OCI-LY7 (cell line): ENCODE results near the gene OR1F1. TPM values are rescaled to one million over a fixed set of nuclear protein-coding genes. Genes with fewer than 3 reads are reported as not detected.

Source experiments
- BruUV-seq: library from RNA; stranded (reverse); fragments of 400-500 nt; replicated peaks from 2 replicates; lab custom pipeline; 2021; lab: Mats Ljungman, UMichigan
- CTCF ChIA-PET: fragments of 300-600 bp; sonication (Branson Sonifier 250); formaldehyde crosslinking; loops from one replicate; lab custom pipeline; 2022; ENCODE audit warnings: antibody characterized with exemption; ENCODE audit not compliant: unreplicated experiment; lab: Charles Lee
- POLR2A ChIA-PET: fragments of 300-600 bp; sonication (Branson Sonifier 250); formaldehyde crosslinking; loops from one replicate; lab custom pipeline; 2022; ENCODE audit warnings: antibody characterized with exemption; lab: Charles Lee
- DNase-seq: peaks from one replicate; pipeline ENCODE4 v3.0.0-alpha.2; 2015; ENCODE audit warnings: low spot score
- H2AFZ ChIP-seq: fragments of 200-600 bp; sonication (generic), shearing (Covaris generic); 2 replicates; pipeline ENCODE4 v1.6.1; 2014; ENCODE audit warnings: mild to moderate bottlenecking, antibody characterized with exemption, low read length, moderate library complexity
- H3K27ac ChIP-seq: fragments of 200-600 bp; sonication (generic); 2 replicates; pipeline ENCODE4 v1.5.1; 2014; ENCODE audit warnings: mixed run types, low read depth, mild to moderate bottlenecking, moderate library complexity, low read length, inconsistent platforms; ENCODE audit not compliant: poor library complexity, severe bottlenecking
- H3K36me3 ChIP-seq: fragments of 200-600 bp; sonication (generic); 2 replicates; pipeline ENCODE4 v1.6.1; 2014; ENCODE audit warnings: mild to moderate bottlenecking, antibody characterized with exemption, low read length, moderate library complexity, mixed read lengths; ENCODE audit not compliant: insufficient read depth
- H3K4me1 ChIP-seq: fragments of 200-600 bp; sonication (generic); 2 replicates; pipeline ENCODE4 v1.5.1; 2014; ENCODE audit warnings: mild to moderate bottlenecking, low read length; ENCODE audit not compliant: insufficient read depth, poor library complexity, severe bottlenecking
- H3K4me2 ChIP-seq: fragments of 200-600 bp; sonication (generic); 2 replicates; pipeline ENCODE4 v1.6.1; 2014; ENCODE audit warnings: mild to moderate bottlenecking, low read length
- H3K4me3 ChIP-seq: fragments of 200-600 bp; sonication (generic); 2 replicates; pipeline ENCODE4 v1.5.1; 2014; ENCODE audit warnings: mild to moderate bottlenecking, low read depth, low read length; ENCODE audit not compliant: poor library complexity, severe bottlenecking
- H3K79me2 ChIP-seq: fragments of 200-600 bp; sonication (generic); 2 replicates; pipeline ENCODE4 v1.6.1; 2016; ENCODE audit warnings: low read depth, mild to moderate bottlenecking, low read length, moderate library complexity, mixed read lengths; ENCODE audit not compliant: insufficient read depth
- H3K9me2 ChIP-seq: fragments of 200-600 bp; sonication (generic); 2 replicates; pipeline ENCODE4 v1.6.1; 2016; ENCODE audit warnings: mild to moderate bottlenecking, low read length, mixed read lengths; ENCODE audit not compliant: insufficient read depth
- H3K9me3 ChIP-seq: fragments of 200-600 bp; sonication (generic); 2 replicates; pipeline ENCODE4 v1.6.1; 2014; ENCODE audit warnings: mild to moderate bottlenecking, mixed run types, low read length, mixed read lengths
- H4K20me1 ChIP-seq: fragments of 200-600 bp; sonication (generic); 2 replicates; pipeline ENCODE4 v1.6.1; 2014; ENCODE audit warnings: mild to moderate bottlenecking, antibody characterized with exemption, low read length, moderate library complexity, mixed read lengths; ENCODE audit not compliant: insufficient read depth
- EZH2phosphoT487 ChIP-seq: fragments of 200-600 bp; sonication (generic); IDR thresholded peaks from 2 replicates; pipeline ENCODE4 v1.6.1; 2018; ENCODE audit warnings: low read depth, borderline replicate concordance, mild to moderate bottlenecking, mixed run types, antibody characterized with exemption, low read length, moderate library complexity, mixed read lengths
- intact Hi-C: fragments of 100-400 bp; cut with micrococcal nuclease; formaldehyde crosslinking; loops from one replicate; pipeline ENCODE4 v1.10.0; 2022; ENCODE audit not compliant: unreplicated experiment
- total RNA-seq, 2 experiments: library from RNA; depleted of rRNA in 1 of 2; stranded (reverse); fragments of >200 nt in 1 of 2; shearing (Covaris generic) in 1 of 2; gene quantifications; 2 replicates each; pipeline ENCODE4 v1.2.3, GENCODE V29; 2014 to 2022
- TF ChIP-seq, protein P1 (sequence below): fragments of 200-600 bp; sonication (generic); conservative IDR thresholded peaks from 2 replicates; pipeline ENCODE4 v1.5.1; 2014; ENCODE audit warnings: mild to moderate bottlenecking, antibody characterized with exemption, low read length, moderate library complexity, mixed read lengths

The OR1F1 gene
- total RNA-seq, 2 experiments from 2014 or later = not detected

DNA sequence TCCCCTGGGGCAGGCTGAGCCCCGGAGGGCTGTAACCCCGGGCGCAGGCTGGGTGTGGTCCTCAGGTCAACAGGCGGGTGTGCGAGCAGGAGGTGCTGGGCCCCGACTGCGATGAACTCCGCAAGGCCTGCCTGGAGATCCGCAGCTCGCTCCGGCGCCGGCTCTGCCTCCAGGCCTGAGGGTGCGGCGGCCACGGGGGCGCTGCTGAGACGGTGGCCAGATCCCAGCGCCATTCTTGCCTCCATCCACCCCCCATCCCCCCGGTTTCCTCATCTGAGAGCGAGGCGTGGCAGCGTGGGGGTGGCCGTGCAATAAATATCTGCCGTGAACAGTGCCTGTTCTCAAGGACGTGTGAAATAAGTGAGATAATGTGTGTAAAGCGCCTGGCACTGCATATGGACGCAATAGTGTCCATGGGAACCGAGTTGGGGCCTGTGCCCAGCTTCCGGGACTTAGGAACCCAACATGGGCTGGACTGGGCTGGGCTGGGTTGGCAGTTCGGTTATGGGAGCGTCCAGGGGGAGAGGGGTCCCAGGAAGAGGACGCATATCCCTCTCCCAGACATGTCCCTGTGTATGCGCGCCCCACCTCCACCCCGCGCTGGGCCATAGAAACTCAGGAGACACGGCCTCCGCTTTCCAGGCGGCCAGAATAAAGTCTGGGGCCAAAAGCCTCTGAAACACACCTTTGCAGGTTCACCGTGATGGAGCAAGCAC, 38.2 kb upstream of the OR1F1 start:
- Histone ChIP-seq H3K27ac (peak overlapping the region; percentile 66), H3K9me3 (no peaks in the 10 kb centered on the region), H3K79me2 (no peaks in the 10 kb centered on the region), H2AFZ (peak overlapping the region; percentile 78), H3K36me3 (no peaks in the 10 kb centered on the region), H3K9me2 (no peaks in the 10 kb centered on the region), H4K20me1 (no peaks in the 10 kb centered on the region), H3K4me1 (peaks cover 17% of the 10 kb centered on the region), H3K4me2 (peak overlapping the region; percentile 91), H3K4me3 (peak overlapping the region; percentile 79)
- ChIA-PET CTCF (interaction anchor here (0.8 kb wide), 1 partner anchor 11 kb away, joined by 4 read pairs; no protein-coding TSS in a partner anchor), POLR2A (interaction anchor here (0.8 to 2.2 kb wide), 3 partner anchors 15 to 75 kb away, joined by 3 to 11 read pairs (median 9); partner anchors contain the start of gene ZNF213)
- TF ChIP-seq, protein P1, sequence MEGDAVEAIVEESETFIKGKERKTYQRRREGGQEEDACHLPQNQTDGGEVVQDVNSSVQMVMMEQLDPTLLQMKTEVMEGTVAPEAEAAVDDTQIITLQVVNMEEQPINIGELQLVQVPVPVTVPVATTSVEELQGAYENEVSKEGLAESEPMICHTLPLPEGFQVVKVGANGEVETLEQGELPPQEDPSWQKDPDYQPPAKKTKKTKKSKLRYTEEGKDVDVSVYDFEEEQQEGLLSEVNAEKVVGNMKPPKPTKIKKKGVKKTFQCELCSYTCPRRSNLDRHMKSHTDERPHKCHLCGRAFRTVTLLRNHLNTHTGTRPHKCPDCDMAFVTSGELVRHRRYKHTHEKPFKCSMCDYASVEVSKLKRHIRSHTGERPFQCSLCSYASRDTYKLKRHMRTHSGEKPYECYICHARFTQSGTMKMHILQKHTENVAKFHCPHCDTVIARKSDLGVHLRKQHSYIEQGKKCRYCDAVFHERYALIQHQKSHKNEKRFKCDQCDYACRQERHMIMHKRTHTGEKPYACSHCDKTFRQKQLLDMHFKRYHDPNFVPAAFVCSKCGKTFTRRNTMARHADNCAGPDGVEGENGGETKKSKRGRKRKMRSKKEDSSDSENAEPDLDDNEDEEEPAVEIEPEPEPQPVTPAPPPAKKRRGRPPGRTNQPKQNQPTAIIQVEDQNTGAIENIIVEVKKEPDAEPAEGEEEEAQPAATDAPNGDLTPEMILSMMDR = peak; percentile 79
- TF ChIP-seq EZH2phosphoT487 = no peak
- peak; percentile 80 for DNase-seq
- BruUV-seq = TSS peak; percentile 66
- intact Hi-C loops = loop anchor here (1.0 to 10.0 kb wide), 5 partner anchors 14 to 475 kb away; partner anchors contain the start of genes CLUAP1, ZNF213 and ZNF263

DNA sequence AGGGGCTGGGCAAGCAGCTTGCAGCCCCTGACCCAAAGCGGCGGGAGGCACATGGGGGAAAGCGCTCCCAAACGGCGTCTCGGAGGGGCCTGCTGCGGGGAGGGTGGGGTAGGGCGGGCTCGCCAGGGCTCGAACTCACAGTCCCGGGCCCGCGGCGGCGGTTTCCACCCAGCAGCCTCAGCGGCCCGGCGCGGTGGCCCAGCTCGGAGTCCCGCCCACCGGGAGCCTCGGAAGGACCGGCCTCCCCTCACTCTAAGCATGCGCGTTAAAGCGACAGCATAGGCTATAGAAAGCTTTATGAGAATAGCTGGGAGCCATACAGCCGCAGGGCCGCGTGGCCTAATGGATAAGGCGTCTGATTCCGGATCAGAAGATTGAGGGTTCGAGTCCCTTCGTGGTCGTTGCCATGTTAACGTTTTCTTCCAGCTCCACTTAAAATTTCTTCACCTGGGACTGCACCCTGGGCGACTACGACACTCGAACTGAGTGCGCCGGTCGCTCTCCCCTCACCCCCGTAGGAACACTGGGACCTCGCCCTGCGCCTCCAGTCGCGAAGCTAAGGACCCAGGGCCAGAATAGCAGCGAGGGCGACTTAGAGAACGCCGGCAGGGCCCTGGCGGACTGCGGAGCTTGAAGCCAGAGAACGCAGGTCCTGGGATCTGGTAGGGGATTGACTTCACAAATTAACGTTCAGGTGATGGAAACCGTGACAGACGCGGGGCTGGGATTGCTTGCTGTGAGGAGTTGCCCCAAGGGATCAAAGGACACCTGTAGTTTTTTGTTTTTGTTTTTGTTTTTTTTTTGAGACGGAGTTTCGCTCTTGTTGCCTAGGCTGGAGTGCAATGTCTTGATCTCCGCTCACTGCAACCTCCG, 37.4 kb upstream of the OR1F1 start:
- no peaks in the 10 kb centered on the region for H3K79me2 ChIP-seq
- peak; percentile 97 for DNase-seq
- POLR2A ChIA-PET = interaction anchor here (0.8 kb wide), 2 partner anchors 16 to 76 kb away, joined by 3 to 9 read pairs; partner anchors contain the start of gene ZNF213
- H3K27ac ChIP-seq = peak overlapping the region; percentile 66
- H3K4me3 ChIP-seq = peak overlapping the region; percentile 79
- BruUV-seq = TSS peak; percentile 98
- CTCF ChIA-PET = interaction anchor here (0.8 kb wide), 1 partner anchor 11 kb away, joined by 4 read pairs; no protein-coding TSS in a partner anchor
- no peaks in the 10 kb centered on the region for H3K9me2 ChIP-seq
- H3K36me3 ChIP-seq = no peaks in the 10 kb centered on the region
- peak overlapping the region; percentile 94 for H3K4me2 ChIP-seq
- H4K20me1 ChIP-seq = no peaks in the 10 kb centered on the region
- intact Hi-C loops = loop anchor here (1.0 to 10.0 kb wide), 5 partner anchors 15 to 474 kb away; partner anchors contain the start of genes CLUAP1, ZNF213 and ZNF263
- peak overlapping the region; percentile 78 for H2AFZ ChIP-seq
- peaks cover 17% of the 10 kb centered on the region for H3K4me1 ChIP-seq
- H3K9me3 ChIP-seq = no peaks in the 10 kb centered on the region
- TF ChIP-seq, protein P1 = no peak
